Bronchial epithelial cell (primary cell): ENCODE data around the gene SEMA6C. TPM values are rescaled to one million over a fixed set of nuclear protein-coding genes. Genes with fewer than 3 reads are reported as not detected.
A peak's percentile ranks its signal among the peaks of the same experiment; 100 is the strongest.

ENCODE experiments used
- DNase-seq: peaks from one replicate; pipeline ENCODE4 v3.0.0-alpha.2; 2010; ENCODE audit warnings: low read depth
- FAIRE-seq: peaks from 2 replicates; lab custom pipeline; 2011; peaks lifted over from hg19 to GRCh38; lab: Jason Lieb, UNC
- H3K27me3 ChIP-seq: 2 replicates; pipeline ENCODE4 v1.5.1; 2011; ENCODE audit warnings: low read length; ENCODE audit not compliant: control insufficient read depth, insufficient read depth
- H3K36me3 ChIP-seq: 2 replicates; pipeline ENCODE4 v1.5.1; 2011; ENCODE audit warnings: low read length; ENCODE audit not compliant: control insufficient read depth, insufficient read depth
- H3K4me3 ChIP-seq: 2 replicates; pipeline ENCODE4 v1.5.1; 2011; ENCODE audit warnings: mild to moderate bottlenecking, low read depth, low read length, control low read depth
- total RNA-seq: library from RNA; depleted of rRNA; stranded (reverse); fragments of >200 nt; gene quantifications from 2 replicates; pipeline ENCODE4 v1.2.1, GENCODE V29; 2014
- TF ChIP-seq, protein P1 (sequence below): IDR thresholded peaks from 2 replicates; pipeline ENCODE4 v1.5.1; 2011; ENCODE audit warnings: mild to moderate bottlenecking, moderate library complexity, low read length, control low read depth, inconsistent platforms; ENCODE audit not compliant: insufficient read depth, severe bottlenecking

SEMA6C gene
- total RNA-seq, 1 donor from 2014 or later: 0.53 TPM

DNA sequence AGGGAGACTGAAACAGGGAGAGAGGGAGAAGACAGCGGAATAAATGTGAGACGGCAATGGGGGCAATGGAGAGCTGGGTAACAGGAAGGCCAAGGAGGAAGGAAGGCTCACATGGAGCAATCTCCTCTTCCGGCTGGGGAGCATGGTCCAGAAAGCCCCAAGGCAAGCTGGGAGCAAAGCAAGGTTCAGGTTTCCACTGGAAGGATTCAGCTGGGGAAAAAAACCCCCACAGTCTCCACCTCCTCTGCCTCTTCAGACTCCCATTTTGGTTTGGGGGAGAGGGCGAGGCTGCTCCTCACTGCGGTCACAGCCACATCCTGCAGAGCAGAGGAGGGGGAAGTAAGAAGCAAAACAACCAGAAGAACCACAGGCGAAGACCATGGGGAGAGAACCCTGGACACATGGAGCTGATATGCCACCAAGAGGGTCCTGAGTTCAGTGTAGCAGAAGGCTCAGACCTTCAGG lies 10.7 kb upstream of the SEMA6C start:
- TF ChIP-seq, protein P1, sequence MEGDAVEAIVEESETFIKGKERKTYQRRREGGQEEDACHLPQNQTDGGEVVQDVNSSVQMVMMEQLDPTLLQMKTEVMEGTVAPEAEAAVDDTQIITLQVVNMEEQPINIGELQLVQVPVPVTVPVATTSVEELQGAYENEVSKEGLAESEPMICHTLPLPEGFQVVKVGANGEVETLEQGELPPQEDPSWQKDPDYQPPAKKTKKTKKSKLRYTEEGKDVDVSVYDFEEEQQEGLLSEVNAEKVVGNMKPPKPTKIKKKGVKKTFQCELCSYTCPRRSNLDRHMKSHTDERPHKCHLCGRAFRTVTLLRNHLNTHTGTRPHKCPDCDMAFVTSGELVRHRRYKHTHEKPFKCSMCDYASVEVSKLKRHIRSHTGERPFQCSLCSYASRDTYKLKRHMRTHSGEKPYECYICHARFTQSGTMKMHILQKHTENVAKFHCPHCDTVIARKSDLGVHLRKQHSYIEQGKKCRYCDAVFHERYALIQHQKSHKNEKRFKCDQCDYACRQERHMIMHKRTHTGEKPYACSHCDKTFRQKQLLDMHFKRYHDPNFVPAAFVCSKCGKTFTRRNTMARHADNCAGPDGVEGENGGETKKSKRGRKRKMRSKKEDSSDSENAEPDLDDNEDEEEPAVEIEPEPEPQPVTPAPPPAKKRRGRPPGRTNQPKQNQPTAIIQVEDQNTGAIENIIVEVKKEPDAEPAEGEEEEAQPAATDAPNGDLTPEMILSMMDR: no peak
- H3K36me3 ChIP-seq: peaks cover 10% of the 10 kb centered on the region
- no peak overlapping the region for H3K4me3 ChIP-seq
- DNase-seq: no peak
- no peak for FAIRE-seq
- H3K27me3 ChIP-seq: no peaks in the 10 kb centered on the region

DNA sequence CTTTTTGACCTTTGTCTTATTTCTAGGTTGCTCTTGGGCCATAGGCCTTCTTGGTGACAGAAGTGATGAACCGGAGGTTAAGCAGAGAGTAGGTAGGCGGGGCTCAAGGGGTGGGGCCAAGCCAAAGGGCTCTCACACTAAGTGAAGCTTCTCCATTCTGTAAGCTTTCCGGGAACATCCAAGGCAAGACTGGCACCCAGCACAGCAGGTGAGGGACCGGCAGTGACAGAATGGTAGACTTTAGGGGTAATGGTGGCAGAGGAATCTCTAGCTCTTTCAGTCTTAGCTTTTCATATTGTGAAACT lies 10.0 kb upstream of the SEMA6C start, which contains the start of gene TNFAIP8L2:
Gene TNFAIP8L2, plus strand, starts transcription at position 135 of the 305 bp plus-strand sequence. CDS start 2,049 bp downstream, outside the sequence.
- Histone ChIP-seq H3K27me3 (no peaks in the 10 kb centered on the region), H3K4me3 (no peak within 1 kb of the TSS), H3K36me3 (peaks cover 8% of the 10 kb centered on the region)
- no peak for FAIRE-seq
- DNase-seq: no peak
- TF ChIP-seq, protein P1: no peak

DNA sequence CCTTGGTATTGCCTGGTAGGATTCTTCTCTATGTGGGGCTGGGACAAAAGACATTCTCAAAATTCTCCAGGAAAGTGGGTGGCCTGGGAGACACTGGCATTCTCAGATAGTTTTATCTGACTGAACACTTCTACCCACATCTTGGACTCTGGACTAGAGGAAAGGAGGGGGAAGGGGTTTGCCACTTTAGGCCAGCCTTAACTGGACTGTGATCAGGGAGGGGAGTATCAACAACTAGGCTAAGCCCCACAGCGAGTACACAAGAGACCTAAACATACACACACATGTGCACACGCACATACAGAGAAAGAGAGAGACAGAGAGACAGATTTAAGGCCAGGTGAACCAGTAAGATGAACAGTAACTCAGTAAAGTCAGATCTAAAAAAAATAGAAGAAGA lies 1.2 kb upstream of the SEMA6C start:
- no peak for FAIRE-seq
- Histone ChIP-seq H3K27me3 (peaks cover 2% of the 10 kb centered on the region), H3K36me3 (no peaks in the 10 kb centered on the region), H3K4me3 (no peak overlapping the region)
- TF ChIP-seq, protein P1: no peak
- DNase-seq: no peak

DNA sequence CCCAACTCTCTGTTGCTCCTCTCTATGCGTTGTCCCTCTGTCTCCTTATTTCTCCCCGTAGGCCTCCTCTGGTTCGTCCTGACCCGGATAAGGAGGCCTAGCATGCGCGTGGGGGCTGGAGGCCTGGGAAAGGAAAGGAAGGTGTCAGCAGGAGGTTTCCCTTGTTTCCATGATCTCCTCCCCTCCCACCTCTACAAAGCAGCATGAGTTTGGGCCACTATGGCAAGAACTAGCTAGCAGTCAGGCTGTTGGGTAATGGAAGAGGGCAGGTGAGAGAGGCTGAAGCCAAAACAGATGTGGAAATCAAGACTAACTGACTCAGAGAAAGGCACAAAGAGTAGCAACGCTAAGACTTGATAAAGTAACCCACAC lies 687 bp upstream of the SEMA6C start:
- peaks cover 2% of the 10 kb centered on the region for H3K27me3 ChIP-seq
- peak; percentile 62 for DNase-seq
- FAIRE-seq: no peak
- no peaks in the 10 kb centered on the region for H3K36me3 ChIP-seq
- peak overlapping the region; percentile 63 for H3K4me3 ChIP-seq
- TF ChIP-seq, protein P1: no peak

DNA sequence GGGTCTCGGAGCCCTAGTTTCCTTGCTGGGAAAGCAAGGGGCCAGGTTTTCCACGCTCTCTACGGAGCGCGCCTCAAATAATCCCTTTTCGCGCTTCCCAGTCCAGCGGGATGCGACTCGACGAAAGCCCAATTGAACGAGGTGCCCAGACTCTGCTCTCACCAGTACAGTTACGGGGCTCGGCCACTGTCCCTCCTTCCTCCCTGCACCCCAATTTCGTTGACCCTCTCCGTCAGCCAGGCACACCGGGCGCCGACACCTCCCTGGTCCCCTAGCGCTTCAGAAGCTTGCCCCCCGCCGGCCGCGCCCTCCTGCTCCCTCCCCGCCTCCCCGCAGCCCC lies 389 bp downstream of the SEMA6C start:
- TF ChIP-seq, protein P1: no peak
- FAIRE-seq: no peak
- Histone ChIP-seq H3K36me3 (no peaks in the 10 kb centered on the region), H3K27me3 (peaks cover 2% of the 10 kb centered on the region), H3K4me3 (peak overlapping the region; percentile 63)
- no peak for DNase-seq
